HG03565 (cell line): Measurements from ENCODE around the gene IBTK.
"Not testable (repeated sequence)": the region's sequence is repeated elsewhere in the genome, so short reads cannot be mapped to it uniquely, and the experiment has no call there.

Experiments used
- ATAC-seq: cut with Tn5 transposase; IDR thresholded peaks from one replicate; pipeline ENCODE4 v1.9.1; 2021; ENCODE audit warnings: mild to moderate bottlenecking, moderate library complexity; ENCODE audit not compliant: unreplicated experiment

Gene IBTK

DNA sequence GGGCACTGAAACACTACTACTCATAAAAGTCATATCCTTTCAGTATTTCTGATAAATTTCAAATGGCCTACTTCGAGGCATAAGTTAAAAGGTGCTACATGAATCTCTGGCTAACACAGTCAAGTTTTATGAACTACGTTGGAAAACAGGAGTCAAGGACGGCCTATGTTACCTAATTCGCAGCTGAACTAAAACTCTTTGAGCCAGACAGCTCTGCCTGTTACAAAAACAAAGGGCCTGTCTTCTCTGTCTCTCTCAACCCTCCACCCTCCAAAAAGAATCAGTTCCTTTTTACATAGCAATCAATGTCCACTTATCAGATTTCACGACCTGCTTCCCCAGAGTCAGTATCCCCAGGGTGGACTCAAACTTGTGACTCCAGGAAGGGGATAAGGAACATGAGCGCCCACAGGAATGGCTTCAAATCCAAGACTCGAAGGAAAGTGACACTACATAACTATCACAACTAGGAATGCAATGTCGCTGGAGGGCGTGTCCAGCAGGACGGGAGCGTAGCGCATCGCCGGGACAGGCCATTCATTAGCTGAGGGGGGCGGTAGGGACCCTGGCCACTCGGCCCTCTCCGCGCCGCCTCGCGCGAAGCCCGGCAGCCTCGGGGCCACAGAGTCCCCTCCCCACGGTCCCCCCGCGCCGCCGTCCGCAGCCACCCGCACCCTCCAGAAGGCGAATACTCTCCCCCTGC, 591 bp downstream of the IBTK start:
- ATAC-seq = peak; percentile 19

DNA sequence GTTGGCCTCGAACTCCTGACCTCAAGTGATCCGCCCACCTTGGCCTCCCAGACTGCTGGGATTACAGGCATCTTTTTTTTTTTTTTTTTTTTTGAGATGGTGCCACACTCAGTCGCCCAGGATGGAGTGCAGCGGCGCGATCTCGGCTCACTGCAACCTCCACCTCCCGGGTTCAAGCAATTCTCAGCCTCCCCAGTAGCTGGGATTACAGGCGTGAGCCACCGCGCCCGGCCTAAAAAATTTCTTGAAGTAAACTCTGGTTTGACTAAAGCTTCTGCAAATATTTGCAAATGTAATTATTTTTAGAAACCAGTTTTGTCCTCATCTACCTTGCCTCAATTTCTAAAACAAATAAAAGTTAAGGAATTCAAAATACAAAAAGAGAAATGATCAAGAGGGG, 1.2 kb downstream of the IBTK start:
- no peak for ATAC-seq

- no peak for ATAC-seq
Observed at GRCh38 chr6:82245376-82245775, 2.2 kb downstream of the IBTK start.

GRCh38 chr6:82243884-82244283, 3.7 kb downstream of the IBTK start:
- no peak for ATAC-seq

DNA sequence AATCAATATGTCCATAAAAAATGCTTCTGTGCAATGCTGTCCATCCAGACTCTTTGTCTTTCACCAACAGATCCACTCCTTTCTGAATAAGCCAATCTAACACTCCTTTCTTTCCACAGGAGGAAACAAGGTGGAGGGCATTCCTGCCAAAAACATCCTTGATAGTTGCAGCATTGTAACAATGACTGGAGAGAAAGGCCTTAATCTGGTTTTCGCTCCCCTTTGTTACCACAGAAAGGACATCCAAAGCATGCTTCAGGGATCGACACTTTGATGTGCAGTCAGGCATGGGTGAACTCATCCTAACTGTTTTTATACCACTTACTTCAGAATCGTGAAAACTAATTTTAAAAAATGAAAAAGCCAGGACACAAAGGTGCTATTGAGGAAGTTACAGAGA, 7.4 kb downstream of the IBTK start:
- ATAC-seq = no peak

DNA sequence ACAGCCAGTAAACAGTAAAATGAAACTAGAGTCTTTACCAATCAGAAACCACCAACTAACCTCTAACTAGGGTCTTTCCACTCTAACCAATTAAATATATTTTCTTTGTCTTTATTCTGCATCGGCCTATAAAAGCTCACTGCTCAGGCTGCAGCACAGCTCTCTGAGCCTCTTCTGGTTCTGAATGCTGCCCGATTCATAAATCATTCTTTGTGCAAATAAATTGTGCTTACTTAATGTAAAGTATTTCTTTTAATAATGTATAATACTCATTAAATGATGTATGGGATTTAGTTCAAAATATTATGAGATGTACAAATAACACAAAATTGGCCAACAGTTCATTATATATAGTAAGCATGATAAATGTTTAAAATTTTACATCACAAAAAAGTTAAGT, 7.9 kb downstream of the IBTK start:
- no peak for ATAC-seq

- ATAC-seq = no peak
Observed at GRCh38 chr6:82237013-82237412, 10.5 kb downstream of the IBTK start.

DNA sequence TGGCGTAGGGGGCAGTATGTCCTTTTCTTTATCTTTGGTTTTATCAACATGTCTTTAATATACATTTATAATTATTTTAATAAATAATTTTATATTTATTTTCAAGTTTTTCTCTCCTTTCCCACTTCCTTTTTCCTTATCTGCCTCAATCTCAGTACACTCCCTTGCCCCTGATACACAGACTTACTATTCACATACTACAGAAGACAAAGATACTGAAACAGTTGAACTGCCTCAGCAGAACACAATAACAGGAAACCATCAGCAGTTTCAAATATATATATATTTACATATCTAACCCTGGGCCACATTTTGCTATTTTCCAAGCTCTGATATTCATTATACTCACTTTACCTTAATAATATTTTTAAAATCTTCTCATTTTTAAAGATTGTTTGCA, 19.8 kb downstream of the IBTK start:
- peak; percentile 98 for ATAC-seq

DNA sequence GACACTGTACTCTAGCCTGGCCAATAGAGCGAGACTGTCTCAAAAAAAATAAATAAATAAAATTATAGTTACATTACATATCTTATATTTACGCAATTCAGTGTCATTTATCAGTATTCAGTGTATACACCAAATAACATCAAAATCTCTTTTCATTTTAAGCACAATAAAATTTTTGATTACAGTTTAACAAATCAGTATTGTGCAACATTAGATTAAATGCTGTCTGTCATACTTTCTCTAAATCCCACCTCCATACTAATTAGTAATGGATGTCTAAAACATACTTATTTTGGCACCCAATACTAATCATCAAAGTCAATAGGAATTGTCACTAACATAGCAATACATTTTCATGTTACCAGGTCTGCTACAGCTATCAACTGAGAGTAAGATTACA, 27.4 kb downstream of the IBTK start:
- ATAC-seq = no peak

- peak; percentile 87 for ATAC-seq
Observed at GRCh38 chr6:82217018-82217586, 30.4 kb downstream of the IBTK start.

GRCh38 chr6:82216549-82216948, 31.0 kb downstream of the IBTK start:
- peak; percentile 12 for ATAC-seq

DNA sequence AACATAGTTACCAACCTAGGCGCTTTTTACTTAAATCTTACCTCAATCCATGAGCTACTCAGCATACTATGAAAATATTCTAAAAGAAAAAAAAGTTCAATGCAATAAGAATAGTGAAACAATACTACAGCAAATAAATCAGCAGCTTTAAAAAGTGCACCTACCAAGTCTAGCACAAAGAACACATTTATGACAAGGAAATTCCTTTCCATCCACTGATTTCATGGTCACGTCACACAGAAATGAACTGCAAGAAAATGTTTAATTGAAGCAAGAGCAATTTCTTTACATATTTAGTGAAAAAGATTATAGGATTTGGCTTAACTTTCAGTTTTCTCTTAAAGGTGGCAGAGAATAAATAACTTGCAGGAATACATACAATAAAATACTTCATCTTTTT, 36.2 kb downstream of the IBTK start:
- no peak for ATAC-seq

DNA sequence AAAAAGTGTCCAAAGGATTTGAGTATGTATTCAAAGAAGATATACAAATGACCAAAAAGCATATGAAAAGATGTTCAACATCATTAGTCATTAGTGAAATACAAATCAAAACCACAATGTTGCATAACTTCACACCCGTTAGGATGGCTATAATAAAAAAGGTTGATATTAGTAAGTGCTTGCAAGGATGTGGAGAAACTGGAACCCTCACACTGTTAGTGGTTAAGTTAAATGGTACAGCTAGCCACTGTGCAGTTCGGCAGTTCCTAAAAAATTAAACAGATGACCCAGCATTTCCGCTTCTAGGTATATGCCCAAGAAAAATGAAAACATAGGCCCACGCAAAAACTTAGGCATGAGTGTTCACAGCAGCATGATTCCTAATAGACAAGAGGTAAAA, 38.6 kb downstream of the IBTK start:
- no peak for ATAC-seq

- no peak for ATAC-seq
Observed at GRCh38 chr6:82205930-82206392, 41.6 kb downstream of the IBTK start.

- no peak for ATAC-seq
Observed at GRCh38 chr6:82204020-82204419, 43.5 kb downstream of the IBTK start.

GRCh38 chr6:82197784-82198183, 49.8 kb downstream of the IBTK start:
- ATAC-seq = no peak

DNA sequence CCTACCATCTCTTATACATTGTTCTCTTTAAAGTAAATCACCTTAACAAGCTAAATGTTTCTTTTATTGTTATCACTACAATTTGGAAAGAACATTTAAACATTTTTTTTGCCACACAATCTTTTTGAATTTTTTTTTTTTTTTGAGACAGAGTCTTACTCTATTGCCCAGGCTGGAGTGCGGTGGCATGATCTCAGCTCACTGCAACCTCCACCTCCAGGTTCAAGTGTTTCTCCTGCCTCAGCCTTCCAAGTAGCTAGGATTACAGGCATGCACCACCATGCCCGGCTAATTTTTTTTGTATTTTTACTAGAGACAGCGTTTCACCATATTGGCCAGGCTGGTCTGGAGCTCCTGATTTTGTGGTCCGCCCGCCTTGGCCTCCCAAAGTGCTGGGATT, 50.3 kb downstream of the IBTK start:
- ATAC-seq = not testable (repeated sequence)

DNA sequence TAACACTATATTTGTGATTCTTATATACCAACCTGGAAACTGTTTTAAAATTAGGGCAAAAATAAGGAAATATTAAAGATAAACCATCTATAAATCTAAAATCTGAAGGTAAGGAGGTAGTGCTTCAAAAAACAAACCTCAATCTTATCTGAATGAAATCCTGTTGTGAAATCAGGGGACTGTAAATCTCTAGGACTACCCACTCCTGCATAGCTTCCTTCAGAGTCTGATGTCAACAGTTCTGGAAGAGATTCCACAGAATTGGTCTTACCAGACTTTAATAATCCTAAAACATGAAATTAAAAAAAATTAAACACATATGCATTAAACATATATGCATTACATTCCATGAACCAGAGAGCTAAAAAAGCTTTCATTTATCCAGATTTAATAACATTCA, 51.4 kb downstream of the IBTK start:
- ATAC-seq = no peak

DNA sequence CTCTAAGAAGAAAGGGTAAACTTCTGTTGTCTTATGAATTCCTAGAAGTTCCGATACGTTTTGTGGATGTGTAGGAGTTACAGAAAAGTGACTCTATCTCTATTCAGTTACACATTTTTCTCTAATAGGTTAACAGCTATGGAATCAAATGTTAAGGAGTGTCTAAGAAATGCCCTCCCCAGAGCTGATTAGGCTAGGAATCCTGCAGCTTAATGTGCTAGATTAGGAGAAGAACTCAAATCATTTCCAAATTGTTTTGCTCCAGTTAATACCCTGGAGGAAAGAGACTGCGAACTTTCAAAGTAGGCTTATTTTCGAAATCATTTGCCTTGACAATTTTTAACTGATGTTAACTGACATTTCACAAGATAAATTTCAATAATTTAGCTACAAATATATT, 51.9 kb downstream of the IBTK start:
- ATAC-seq = no peak

- no peak for ATAC-seq
Observed at GRCh38 chr6:82185948-82186535, 61.5 kb downstream of the IBTK start.

DNA sequence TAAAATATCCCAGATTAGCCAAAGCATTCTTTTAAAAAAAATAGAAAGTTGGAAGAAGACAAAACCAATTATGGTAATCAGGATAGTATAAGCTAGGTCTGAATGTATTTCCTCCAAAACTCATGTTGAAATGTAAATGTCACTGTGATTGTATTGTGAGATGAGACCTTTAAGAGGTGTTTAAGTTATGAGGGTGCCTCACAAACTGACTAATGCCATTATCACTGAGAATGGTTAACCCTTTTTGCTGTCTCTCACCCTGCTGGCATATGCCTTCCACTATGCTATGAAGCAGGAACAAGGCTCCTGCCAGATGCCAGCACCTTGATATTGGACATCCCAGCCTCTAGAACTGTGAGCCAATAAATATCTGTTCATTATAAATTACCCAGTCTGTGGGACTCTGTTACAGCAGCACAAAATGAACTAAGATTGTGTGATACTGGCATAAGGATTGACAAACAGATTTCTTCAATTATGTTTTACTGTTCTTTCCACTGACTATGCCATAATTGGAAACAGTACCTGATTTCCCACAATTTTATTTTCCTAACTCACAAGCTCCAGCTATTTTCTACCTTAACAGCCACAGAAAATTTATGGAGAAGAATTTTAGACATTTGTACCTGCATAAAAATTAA, 63.8 kb downstream of the IBTK start:
- ATAC-seq = no peak

DNA sequence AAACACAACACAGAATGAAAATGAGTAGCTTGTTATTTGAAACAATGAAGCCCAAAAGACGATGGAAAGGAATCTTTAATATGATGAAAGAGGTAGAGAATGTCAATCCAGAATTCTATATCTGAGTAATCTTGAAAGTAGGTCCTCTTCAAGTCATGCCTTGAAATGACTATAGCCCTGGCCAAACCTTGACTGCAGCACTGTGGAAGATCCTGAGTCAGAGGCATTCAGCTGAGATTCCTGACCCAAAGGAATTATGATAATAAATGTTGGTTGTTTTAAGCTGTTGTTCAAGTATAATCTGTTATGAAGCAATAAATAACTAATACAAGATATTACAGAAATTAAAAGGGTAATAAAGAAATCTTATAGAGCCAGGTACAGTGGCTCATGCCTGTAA, 64.8 kb downstream of the IBTK start:
- ATAC-seq = no peak
